Embryonic facial prominence (tissue), 1 donor: ENCODE results near the gene HOXB6.

Source experiments
- DNase-seq: peaks from one replicate; pipeline ENCODE4 v3.0.0-alpha.2; 2016; ENCODE audit errors: extremely low spot score

HOXB6 gene

GRCh38 chr17:48565925-48566710, 38.7 kb downstream of the HOXB6 start:
- no peak for DNase-seq

GRCh38 chr17:48565022-48565554, 39.7 kb downstream of the HOXB6 start:
- DNase-seq = no peak

- DNase-seq = no peak
Observed at GRCh38 chr17:48564188-48565021, 40.4 kb downstream of the HOXB6 start.

GRCh38 chr17:48563867-48564187, 41.0 kb downstream of the HOXB6 start:
- DNase-seq = no peak

- DNase-seq = no peak
Observed at GRCh38 chr17:48563385-48563838, 41.4 kb downstream of the HOXB6 start.

GRCh38 chr17:48562934-48563333, 41.9 kb downstream of the HOXB6 start:
- DNase-seq = no peak

- DNase-seq = no peak
Observed at GRCh38 chr17:48561884-48562810, 42.6 kb downstream of the HOXB6 start.

GRCh38 chr17:48559840-48560817, 44.7 kb downstream of the HOXB6 start:
- DNase-seq = no peak

- DNase-seq = no peak
Observed at GRCh38 chr17:48559122-48559839, 45.5 kb downstream of the HOXB6 start.

- no peak for DNase-seq
Observed at GRCh38 chr17:48558831-48559121, 46.0 kb downstream of the HOXB6 start.

- DNase-seq = no peak
Observed at GRCh38 chr17:48558057-48558830, 46.5 kb downstream of the HOXB6 start.

GRCh38 chr17:48556576-48557401, 48.0 kb downstream of the HOXB6 start:
- no peak for DNase-seq

GRCh38 chr17:48556229-48556575, 48.6 kb downstream of the HOXB6 start:
- no peak for DNase-seq

GRCh38 chr17:48555258-48556228, 49.2 kb downstream of the HOXB6 start:
- no peak for DNase-seq

GRCh38 chr17:48554412-48555257, 50.2 kb downstream of the HOXB6 start:
- DNase-seq = no peak

GRCh38 chr17:48553826-48554225, 51.0 kb downstream of the HOXB6 start:
- DNase-seq = no peak
